ENCODE results near the gene PPP2R3B.
"Not testable (repeated sequence)": the region's sequence is repeated elsewhere in the genome, so short reads cannot be mapped to it uniquely, and the experiment has no call there.

Gene PPP2R3B

GRCh38 chrX:402857-403256, 16.1 kb upstream of the PPP2R3B start:
- no peak for DNase-seq

- DNase-seq = no peak
Observed at GRCh38 chrX:400258-400657, 13.6 kb upstream of the PPP2R3B start.

- no peak for DNase-seq
Observed at GRCh38 chrX:397575-397974, 10.9 kb upstream of the PPP2R3B start.

GRCh38 chrX:394830-395229, 8.1 kb upstream of the PPP2R3B start:
- no peak for DNase-seq

- no peak for DNase-seq
Observed at GRCh38 chrX:392575-392846, 5.8 kb upstream of the PPP2R3B start.

- DNase-seq = no peak
Observed at GRCh38 chrX:391717-392574, 5.2 kb upstream of the PPP2R3B start.

GRCh38 chrX:390459-390858, 3.8 kb upstream of the PPP2R3B start:
- DNase-seq = no peak

GRCh38 chrX:389021-389441, 2.3 kb upstream of the PPP2R3B start:
- DNase-seq = no peak

- no peak for DNase-seq
Observed at GRCh38 chrX:387729-388128, 1.0 kb upstream of the PPP2R3B start.

GRCh38 chrX:386239-386767, 404 bp downstream of the PPP2R3B start:
- peak; percentile 38 for DNase-seq

- DNase-seq = not testable (repeated sequence)
Observed at GRCh38 chrX:385736-386135, 971 bp downstream of the PPP2R3B start.

- DNase-seq = no peak
Observed at GRCh38 chrX:384861-385260, 1.8 kb downstream of the PPP2R3B start.

- no peak for DNase-seq
Observed at GRCh38 chrX:378443-378842, 8.3 kb downstream of the PPP2R3B start.

- DNase-seq = not testable (repeated sequence)
Observed at GRCh38 chrX:376206-376605, 10.5 kb downstream of the PPP2R3B start.

GRCh38 chrX:375181-376036, 11.3 kb downstream of the PPP2R3B start:
- DNase-seq = no peak

GRCh38 chrX:374596-374995, 12.1 kb downstream of the PPP2R3B start:
- DNase-seq = no peak

GRCh38 chrX:373641-374471, 12.9 kb downstream of the PPP2R3B start:
- DNase-seq = no peak

GRCh38 chrX:372856-373640, 13.7 kb downstream of the PPP2R3B start:
- DNase-seq = no peak

- DNase-seq = no peak
Observed at GRCh38 chrX:371907-372306, 14.8 kb downstream of the PPP2R3B start.

- no peak for DNase-seq
Observed at GRCh38 chrX:370963-371745, 15.6 kb downstream of the PPP2R3B start.

GRCh38 chrX:370244-370962, 16.3 kb downstream of the PPP2R3B start:
- DNase-seq = no peak

Measured in activated CD8-positive, alpha-beta memory T cell treated with anti-CD3 and anti-CD28 coated beads, Interleukin-2, amount 50 U/mL, for 4 hours (primary cell).